ENCODE results near the gene ELMO1. TPM values are rescaled to one million over a fixed set of nuclear protein-coding genes. Genes with fewer than 3 reads are reported as not detected.

ELMO1 gene
- total RNA-seq, 1 donor from 2014 or later = 0.13 TPM

DNA sequence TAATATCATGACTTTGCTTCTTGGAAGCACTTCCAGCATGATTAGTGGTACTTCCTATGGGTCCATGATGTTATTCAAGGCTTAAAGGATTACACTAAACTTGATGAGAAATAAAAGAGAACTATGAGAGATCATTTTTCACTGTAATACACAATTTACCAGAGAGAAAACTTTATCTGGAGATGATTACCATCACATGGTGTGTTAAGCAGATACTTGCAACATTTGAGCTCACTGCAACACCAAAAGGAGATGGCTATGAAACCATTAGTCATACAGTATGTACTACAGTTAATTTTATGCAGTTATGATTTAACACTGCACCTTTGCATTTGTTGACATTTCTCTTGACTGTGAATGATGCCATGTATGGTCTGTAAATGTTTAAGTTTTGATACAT is 413.0 kb downstream of the ELMO1 start:
- DNase-seq (ENCODE audit: low read depth) = no peak

DNA sequence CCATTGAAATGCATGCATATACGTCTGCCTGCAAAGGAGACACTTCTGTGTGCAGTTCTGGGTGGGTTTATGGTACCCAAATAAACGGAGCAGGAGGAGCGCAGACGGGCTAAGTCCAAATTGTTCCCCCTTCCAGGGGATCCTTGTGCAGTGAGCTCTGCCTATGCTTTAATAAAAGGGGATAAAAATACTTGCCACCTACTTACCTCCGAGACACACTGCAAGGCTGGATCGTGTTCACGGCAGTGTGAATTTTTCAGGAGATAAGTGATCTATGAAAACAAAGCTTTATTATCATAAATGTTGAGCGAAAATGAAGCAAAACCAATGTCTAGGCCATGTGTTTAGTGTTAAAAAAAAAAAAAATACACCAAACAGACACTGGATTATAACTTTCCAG is 415.5 kb downstream of the ELMO1 start:
- no peak for DNase-seq (ENCODE audit: low read depth)

DNA sequence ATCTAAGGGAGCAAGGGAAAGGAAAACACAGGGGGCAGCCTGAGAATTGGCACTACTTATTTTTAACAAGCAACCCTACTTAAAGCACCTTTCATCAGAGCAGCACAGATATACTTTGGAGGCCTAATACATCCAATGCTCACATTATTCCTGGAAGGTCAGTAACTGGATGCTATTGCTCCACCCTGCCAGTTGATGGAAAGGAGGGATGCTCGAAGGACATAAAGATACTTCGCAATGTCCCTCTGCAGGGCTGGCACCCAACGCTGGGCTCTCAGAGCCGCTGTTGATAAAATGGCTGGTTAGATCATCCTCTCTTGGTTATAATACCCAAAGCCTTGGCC is 416.4 kb downstream of the ELMO1 start:
- DNase-seq (ENCODE audit: low read depth) = no peak

DNA sequence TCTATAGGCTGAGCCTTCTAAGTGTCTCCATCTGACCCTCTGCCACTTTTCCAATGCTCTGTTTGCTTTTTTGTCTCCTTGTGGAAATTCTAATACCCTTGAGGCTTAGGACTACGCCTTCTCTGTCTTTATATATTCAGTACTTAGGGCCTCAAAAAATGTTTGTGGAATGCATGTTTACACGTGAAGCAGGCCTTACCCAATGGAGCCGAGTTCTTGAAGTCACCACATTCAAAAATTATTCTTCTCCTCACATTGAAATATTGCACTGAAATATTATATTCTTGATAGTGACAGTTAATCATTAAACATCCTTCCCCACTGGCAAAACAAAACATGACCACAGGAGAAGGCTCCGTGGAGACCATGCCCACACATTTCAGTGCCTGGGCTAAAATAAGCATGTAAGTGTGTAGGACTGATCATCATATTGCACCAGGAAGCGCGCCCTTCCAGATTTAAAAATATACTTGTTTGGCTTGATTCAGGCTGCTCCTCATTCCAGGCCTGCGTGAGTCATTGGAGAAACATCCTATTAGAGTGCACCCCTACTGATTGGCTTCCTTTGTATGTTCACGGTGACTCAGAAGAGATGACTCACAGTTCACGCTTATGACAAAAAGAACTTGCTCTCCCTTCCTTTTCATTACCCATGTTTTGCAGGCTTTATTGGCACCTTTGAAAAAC is 416.9 kb downstream of the ELMO1 start:
- DNase-seq (ENCODE audit: low read depth) = peak; percentile 100

DNA sequence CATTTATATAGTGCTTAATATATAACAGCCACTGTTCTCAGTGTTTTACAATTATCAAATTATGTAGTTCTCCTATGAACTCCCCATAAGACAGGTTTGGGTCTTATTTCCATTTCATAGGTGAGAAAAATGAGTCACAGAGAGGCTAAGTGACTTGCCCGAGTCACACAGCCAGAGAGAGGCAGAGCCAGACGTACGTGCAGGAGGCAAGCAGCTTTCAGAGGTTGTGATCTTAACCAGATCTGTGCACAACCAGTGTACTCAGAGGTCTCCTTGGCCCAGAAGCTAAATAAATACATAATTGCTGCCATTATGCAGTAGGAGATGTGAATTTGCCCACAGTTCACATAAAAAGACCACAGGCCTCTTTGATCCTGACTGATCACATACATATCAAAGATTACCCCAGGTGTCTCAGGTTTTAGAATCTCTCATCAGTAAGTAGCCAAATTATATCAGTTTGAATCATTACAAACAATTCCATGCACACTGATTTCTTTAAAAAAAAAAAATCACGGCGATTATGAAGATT is 419.7 kb downstream of the ELMO1 start:
- no peak for DNase-seq (ENCODE audit: low read depth)

DNA sequence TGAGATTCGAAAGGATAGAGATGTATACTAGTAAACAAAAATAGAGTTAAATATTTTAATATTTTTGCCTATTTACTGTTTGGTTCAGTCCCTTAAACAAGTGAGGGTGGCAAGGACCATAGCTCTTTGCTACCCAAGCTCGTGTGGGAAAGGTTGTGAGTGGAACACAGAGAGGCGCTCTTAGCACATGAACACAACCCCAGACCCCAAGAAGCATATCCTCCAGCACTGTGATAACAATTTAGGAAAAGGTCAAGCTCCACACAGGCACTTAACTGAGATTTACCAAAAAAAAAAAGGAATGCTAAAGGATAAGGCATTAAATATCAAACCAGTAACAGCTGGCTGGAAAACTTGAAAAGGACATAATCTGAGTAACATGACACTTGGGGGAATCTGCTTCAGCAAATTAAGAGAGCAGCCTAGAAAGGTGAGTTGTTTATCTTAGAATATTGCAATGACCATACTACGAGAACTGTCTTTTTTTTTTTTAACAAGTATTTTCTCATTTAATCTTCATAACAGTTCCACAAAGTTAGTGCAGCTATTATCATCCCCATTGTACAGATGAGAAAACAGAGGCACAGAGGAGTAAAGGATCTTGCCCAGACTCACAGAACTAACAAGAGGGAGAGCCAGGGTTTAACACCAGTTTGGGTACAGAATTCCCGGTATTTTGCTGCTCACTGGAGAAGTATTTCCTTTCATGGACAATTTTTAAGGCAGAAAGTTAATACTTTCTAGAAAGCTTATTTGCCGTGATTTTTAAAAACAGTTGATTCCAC is 420.9 kb downstream of the ELMO1 start:
- DNase-seq (ENCODE audit: low read depth) = peak; percentile 56

DNA sequence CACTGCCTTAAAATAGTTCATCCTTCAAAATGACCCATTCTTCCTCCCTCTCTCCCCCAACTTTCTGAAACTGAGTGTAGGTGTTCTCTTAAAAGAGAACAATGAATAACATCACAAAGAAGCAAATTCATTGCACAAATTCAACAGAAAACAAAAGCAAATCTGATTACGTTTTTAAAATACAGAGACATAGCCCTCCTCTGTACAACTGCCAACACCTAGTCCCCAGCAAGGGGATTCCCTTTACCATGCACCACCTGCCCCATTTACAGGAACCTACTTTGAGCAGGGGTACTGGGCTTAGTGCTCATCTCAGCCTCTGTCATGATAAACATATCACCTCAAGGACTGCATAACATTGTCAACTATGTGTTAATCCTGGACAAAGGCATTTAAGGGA is 421.6 kb downstream of the ELMO1 start:
- DNase-seq (ENCODE audit: low read depth) = no peak

DNA sequence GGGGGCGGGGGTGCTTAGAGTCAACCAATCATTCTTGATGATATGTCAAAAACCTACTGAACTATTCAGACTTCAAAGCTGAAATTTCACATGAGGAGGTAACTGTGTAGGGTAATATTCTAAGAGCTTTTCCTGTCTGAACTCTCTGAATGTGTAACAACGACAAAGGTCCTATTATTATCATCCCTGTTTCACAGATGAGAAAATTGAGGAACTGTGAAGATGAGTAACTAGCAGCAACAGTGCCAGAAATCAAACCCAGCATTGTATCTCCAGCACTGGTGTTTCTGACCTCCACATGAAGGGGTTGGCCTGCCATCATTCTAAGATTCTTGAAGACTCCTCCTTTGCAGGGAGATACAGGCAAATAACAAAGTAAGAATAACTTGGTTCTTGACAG is 429.7 kb downstream of the ELMO1 start:
- DNase-seq (ENCODE audit: low read depth) = no peak

DNA sequence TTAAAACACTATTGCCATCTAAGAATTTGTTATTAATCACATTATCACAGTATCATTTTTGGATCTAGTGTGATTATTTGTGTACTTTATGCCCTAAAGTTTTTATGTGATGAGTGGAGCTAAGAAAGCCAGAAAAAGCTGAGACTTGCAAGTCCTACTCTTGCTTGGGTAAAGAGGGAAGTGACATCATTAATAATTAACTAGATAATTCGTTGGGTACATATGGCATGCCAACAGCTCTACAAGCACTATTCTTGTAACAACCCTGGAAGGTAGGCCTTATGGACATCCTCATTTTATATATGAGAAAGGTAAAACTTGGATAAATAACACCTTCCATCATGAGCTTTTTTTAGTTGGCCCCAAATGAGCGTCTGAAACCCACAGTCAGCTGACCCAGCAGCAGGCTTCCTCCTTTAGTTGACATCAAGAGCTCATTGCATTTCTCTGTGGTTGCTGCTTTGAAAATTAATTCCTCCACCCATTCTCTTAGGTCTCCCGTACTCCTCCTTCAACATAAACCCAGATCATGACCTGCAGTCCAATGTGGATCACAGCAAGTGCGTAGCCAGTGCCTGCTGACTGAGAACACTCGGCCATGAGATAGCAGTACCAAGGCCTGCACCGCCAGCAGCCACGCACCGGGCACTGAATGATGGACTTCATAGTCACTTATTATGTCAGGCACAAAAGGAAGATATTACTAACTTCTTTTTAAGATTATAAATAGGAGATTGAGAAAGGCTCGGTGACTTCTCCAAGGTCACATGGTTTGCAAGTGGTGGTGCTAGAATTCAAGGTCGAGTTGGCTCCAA is 432.4 kb downstream of the ELMO1 start:
- DNase-seq (ENCODE audit: low read depth) = peak; percentile 25

DNA sequence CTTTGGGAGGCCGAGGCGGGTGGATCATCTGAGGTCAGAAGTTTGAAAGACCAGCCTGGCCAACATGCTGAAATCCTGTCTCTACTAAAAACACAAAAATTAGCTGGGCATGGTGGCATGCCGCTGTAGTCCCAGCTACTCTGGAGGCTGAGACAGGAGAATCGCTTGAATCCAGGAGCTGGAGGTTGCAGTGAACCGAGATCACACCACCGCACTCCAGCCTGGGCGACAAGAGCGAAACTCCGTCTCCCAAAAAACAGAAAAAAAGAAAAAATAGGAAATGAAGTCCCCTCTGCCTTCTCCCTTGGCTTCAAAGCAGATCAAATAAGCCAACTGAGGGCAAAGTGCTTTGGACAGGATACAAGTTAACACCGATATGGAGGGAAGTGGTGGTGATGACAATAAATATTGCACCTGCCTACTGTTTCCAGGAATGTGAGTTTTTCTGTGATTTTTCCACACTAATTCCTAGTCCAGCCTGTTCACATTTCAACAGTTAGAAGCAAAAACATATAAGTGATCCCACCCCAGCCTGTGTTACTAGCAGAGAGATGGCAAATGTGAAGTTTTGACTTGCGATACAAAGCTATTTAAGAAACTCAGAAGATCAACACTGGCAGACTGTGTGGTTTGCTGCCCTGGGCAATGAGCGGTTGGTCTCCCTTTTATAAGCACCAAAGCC is 433.2 kb downstream of the ELMO1 start:
- DNase-seq (ENCODE audit: low read depth) = no peak

DNA sequence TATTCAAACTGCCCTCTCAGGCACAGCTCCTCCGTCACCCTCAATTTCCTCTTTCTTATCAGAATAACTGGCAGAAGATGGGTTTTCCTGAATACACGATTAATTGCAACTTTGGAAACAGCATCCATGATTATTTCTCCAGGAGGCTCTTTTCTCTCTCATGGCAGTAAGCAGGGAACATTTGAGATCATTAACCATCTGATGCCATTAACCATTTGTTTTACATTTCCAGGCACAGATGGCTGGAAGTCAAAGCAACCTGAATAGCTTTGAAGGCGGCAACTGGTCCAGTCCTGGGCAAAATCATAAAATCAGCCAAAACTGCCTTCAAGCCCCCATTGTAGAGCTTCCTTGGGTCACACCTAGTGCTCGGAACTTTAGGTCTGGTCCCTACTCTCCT is 434.9 kb downstream of the ELMO1 start:
- DNase-seq (ENCODE audit: low read depth) = no peak

DNA sequence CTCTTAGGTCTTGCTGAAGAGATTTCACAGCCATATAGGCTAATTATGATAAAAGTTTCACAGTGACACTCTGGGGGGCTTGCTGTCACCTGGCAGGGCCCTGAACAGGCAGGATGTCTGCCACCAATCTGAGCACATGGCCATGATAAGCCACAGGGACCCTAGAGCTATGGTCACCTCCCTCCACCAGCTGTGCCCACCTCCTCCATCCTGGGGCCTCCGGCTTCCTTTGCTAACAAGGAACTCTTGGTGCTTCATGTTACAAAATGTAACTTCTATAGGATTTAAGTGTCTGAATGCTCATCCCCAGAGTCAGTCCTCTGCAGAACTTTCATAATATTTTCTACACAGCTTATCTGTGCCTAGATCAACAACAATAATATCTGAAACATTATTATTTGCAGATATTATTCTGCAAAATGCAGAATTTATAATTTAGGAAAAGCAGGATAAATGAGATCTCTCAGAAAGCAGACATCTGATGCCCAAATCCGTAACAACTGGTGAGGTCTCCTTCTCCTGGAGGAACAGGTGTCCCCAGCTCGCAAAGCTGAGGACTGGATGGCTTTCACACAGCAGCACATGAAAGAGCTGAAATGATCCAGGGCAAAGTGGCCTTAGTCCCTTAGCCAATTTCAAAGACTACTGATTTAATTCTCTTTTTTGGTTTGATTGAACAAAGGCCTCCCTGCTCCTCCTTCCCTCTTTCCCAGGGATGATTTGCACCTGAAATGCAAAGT is 437.3 kb downstream of the ELMO1 start:
- DNase-seq (ENCODE audit: low read depth) = peak; percentile 35

DNA sequence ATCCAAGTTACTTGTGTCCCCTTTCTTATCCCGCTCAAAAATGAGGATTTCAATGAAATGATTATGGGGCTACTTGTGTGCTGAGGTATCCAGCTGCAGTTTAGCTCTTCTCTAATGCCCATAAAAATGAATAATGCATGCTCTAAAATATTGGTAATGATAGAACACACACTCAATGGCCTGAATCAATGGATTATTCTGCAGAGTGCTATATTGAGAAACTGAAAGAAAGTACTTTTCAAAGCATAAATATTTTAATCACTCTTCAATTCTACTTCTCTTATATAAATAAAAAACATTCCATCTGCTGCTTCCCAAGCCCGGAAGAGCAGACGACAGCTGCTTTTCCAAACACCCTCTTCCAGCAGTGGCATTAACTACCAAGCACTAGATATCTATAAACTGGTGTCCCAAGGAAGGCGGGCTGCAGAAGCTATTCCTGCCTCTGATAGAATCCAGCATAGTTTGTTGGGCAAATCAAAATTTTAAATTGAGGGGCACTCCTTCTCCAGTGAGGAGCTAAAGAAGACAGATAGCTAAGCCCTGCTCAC is 439.5 kb downstream of the ELMO1 start:
- DNase-seq (ENCODE audit: low read depth) = peak; percentile 72

DNA sequence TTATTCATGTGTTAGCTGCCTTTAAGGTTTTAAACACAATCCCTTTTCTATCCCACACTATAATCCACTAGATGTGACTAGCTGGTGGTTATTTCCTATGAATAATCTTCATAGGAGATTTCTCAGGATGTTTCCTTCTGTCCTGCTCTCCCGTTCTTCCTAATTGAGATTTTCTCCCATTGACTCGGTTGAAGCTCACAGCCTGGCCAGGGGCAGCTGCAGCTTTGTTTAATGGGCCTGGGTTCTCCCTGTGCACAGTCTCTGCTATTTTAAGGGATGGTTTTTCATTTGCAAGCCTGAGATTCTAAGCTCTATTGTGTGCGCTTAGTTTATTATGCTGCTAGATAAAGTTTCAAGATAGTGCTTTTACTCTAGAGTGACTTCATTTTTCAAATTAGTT is 441.0 kb downstream of the ELMO1 start:
- DNase-seq (ENCODE audit: low read depth) = peak; percentile 70

DNA sequence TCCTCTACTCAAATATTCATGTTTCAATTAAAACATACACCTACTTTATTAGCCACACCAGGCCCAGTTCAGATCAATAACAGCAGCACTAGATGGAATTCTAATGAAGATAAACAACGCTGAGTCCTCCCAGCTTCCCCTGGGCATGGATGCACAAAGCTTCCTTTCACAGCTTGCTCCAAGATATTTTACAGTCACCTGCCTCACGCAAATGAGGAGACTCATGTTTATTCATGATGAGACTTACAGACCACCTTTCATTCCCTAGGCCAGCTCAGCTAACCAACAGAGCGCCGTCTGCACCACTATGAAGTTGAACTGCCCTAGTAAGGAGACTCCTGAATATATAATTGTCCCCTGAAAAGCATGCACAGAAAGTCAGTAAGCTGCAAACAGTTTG is 441.4 kb downstream of the ELMO1 start:
- DNase-seq (ENCODE audit: low read depth) = no peak

DNA sequence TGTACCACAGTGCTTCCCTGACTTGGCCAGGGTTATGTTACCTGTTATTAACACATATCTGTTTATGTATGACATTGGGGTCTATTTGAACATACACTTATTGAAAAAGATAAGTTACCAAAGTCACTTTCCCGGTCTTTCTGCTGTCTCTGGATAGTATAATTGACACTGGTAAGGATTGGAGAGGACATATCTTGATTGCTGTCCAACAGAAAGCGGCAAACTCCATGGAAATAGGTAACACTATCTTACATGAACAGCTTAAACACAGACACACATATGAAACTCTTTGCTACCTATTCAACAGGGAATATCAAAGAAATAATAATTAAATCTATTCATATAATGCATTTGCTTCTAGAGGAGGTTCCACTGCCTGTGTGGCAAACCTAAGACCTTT is 441.9 kb downstream of the ELMO1 start:
- DNase-seq (ENCODE audit: low read depth) = no peak

DNA sequence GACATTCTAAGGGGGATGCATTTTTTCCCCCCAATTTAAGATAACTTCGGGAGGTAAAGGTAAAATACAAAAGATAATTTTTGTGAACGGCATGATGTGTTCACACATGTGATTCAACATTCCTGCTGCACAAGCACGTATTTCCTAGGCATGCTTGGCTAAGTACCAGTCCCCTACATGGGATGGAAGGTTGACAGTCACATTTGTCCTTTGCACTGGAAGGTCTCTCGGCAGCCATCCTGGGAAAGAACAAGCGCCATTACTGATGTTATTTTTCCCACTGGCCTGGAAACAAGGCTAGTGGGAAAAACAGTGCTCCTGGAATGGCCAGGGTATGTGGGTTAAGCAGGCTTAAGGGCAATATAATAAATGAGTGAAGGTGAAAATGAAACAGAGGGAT is 448.2 kb downstream of the ELMO1 start:
- DNase-seq (ENCODE audit: low read depth) = no peak

DNA sequence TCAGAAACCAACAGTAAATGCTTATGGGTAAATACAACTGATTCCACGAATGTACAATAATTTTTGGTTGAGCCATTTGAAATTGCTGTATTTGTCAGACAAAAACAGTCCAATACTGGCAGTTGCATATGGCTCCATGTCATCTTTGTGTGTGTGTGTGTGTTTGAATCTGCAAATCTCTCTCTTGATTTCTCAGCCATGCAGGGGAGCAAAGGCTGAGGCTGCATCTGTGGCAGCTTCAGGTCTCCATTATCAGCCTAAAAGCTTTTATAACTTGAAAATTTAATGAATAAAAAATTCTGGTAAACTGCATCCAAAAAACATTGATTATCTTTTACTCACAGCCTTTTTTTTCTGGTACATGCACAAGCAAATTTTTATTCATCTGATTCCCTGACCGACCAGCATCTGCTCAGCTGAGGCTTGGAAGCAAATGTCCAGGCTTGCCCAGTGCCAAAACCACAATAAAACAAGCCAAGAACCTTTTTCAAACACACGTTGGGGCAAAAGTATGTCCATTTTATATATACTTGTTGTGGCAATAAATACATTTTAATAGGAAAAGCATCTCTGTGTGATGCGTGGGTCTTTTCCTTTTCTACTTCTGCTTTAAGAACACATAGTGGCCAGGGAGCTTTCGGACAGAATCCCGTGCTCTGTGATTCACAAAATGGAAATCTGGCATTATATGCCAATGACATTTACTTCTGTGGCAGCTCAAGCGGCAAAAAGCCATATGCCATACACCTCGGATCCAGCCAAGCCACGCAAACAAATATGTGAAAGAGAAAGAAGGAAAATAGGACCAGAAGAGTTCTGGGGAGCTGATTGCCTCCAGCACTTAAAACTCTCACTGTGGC is 448.8 kb downstream of the ELMO1 start:
- peak; percentile 52 for DNase-seq (ENCODE audit: low read depth)

DNA sequence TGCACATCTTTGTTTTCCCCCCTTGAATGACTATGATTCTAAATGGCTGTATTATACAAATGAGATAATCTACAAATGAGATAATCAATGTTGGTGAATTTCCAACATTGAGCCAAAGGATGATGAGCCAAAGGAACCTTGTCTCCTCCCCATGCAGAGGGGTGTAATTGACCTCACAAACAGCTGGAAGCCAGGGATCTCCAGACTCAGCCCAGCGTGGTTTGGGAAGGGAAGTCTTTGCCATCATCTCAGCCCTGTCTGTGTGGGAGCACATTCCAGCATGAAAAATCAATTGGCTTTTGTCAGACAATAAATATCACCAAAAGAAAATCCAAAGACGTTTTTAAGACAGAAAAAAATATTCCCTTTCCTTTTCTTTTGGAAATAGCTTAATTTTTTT is 452.9 kb downstream of the ELMO1 start:
- peak; percentile 61 for DNase-seq (ENCODE audit: low read depth)

Data from myocyte (in vitro differentiated cells).